ENCODE measurements around the gene PFDN2. TPM values are rescaled to one million over a fixed set of nuclear protein-coding genes. Genes with fewer than 3 reads are reported as not detected.

The PFDN2 gene
- polyA plus RNA-seq, 1 experiment = 101 TPM

- Histone ChIP-seq H3K9me3 (ENCODE audit: control insufficient read depth, insufficient read depth, low read length) (no peaks in the 10 kb centered on the region), H3K27ac (ENCODE audit: low read depth, low read length) (no peak overlapping the region), H3K4me3 (ENCODE audit: low read depth, low read length) (no peak overlapping the region), H3K27me3 (ENCODE audit: control insufficient read depth, insufficient read depth, low read length) (no peaks in the 10 kb centered on the region)
- POLR2A ChIA-PET = interaction anchor here (1.6 kb wide), 1 partner anchor 10 kb away, joined by 7 read pairs; the partner anchor contains the start of genes NIT1 and PFDN2
- no peak for DNase-seq (ENCODE audit: low read depth, low spot score)
- TF ChIP-seq CTCF (IDR thresholded peaks at IDR 0.05; ENCODE audit: low read depth, low read length) = no peak
- CTCF ChIA-PET = interaction anchor here (1.5 kb wide), 1 partner anchor 131 kb away, joined by 3 read pairs; no protein-coding TSS in a partner anchor
Observed at GRCh38 chr1:161127649-161128048, 9.8 kb upstream of the PFDN2 start.

- H3K4me3 ChIP-seq (ENCODE audit: low read depth, low read length) = no peak overlapping the region
- ChIA-PET CTCF (interaction anchor here (1.0 kb wide), 1 partner anchor 25 kb away, joined by 3 read pairs; the partner anchor contains the start of gene KLHDC9), POLR2A (no interaction called here)
- no peaks in the 10 kb centered on the region for H3K27me3 ChIP-seq (ENCODE audit: control insufficient read depth, insufficient read depth, low read length)
- H3K9me3 ChIP-seq (ENCODE audit: control insufficient read depth, insufficient read depth, low read length) = no peaks in the 10 kb centered on the region
- no peak overlapping the region for H3K27ac ChIP-seq (ENCODE audit: low read depth, low read length)
- no peak for DNase-seq (ENCODE audit: low read depth, low spot score)
- TF ChIP-seq CTCF (IDR thresholded peaks at IDR 0.05; ENCODE audit: low read depth, low read length) = no peak
Observed at GRCh38 chr1:161122967-161123366, 5.1 kb upstream of the PFDN2 start.

GRCh38 chr1:161121834-161122233, 4.0 kb upstream of the PFDN2 start:
- CTCF ChIA-PET = interaction anchor here (1.0 kb wide), 1 partner anchor 24 kb away, joined by 3 read pairs; the partner anchor contains the start of gene KLHDC9
- no peak overlapping the region for H3K27ac ChIP-seq (ENCODE audit: low read depth, low read length)
- DNase-seq (ENCODE audit: low read depth, low spot score) = no peak
- H3K27me3 ChIP-seq (ENCODE audit: control insufficient read depth, insufficient read depth, low read length) = no peaks in the 10 kb centered on the region
- no peaks in the 10 kb centered on the region; the same call in 1 of the 2 replicates for H3K9me3 ChIP-seq (ENCODE audit: control insufficient read depth, insufficient read depth, low read length)
- POLR2A ChIA-PET = no interaction called here
- no peak for TF ChIP-seq CTCF (IDR thresholded peaks at IDR 0.05; ENCODE audit: low read depth, low read length)
- no peak overlapping the region for H3K4me3 ChIP-seq (ENCODE audit: low read depth, low read length)

GRCh38 chr1:161121042-161121650, 3.3 kb upstream of the PFDN2 start:
- Histone ChIP-seq H3K27me3 (ENCODE audit: control insufficient read depth, insufficient read depth, low read length) (no peaks in the 10 kb centered on the region), H3K27ac (ENCODE audit: low read depth, low read length) (no peak overlapping the region), H3K9me3 (ENCODE audit: control insufficient read depth, insufficient read depth, low read length) (no peaks in the 10 kb centered on the region; the same call in 1 of the 2 replicates), H3K4me3 (ENCODE audit: low read depth, low read length) (no peak overlapping the region)
- CTCF ChIA-PET = interaction anchor here (0.6 to 0.7 kb wide), 5 partner anchors 29 to 124 kb away, joined by 3 to 6 read pairs (median 5); no protein-coding TSS in a partner anchor
- TF ChIP-seq CTCF (IDR thresholded peaks at IDR 0.05; ENCODE audit: low read depth, low read length) = no peak
- no peak for DNase-seq (ENCODE audit: low read depth, low spot score)
- POLR2A ChIA-PET = interaction anchor here (0.6 kb wide), 1 partner anchor 18 kb away, joined by 3 read pairs; no protein-coding TSS in a partner anchor

Data from AG04450 (cell line).